GM12878 (cell line): ENCODE data around the gene CATSPER1.
"Not testable (repeated sequence)": the region's sequence is repeated elsewhere in the genome, so short reads cannot be mapped to it uniquely, and the experiment has no call there.

ENCODE experiments used
- CEBPB ChIP-seq, 2 experiments: fragments of 150-350 bp in 1 of 2; IDR thresholded peaks; 2 replicates each; pipeline ENCODE4 v1.6.1; 2012 to 2014; ENCODE audit warnings: low read depth in 2 of 2, low read length in 2 of 2, borderline replicate concordance in 1 of 2, inconsistent platforms in 1 of 2
- CREM ChIP-seq: IDR thresholded peaks from 2 replicates; pipeline ENCODE4 v1.6.1; 2014; ENCODE audit warnings: antibody characterized with exemption, low read depth
- FOS ChIP-seq: IDR thresholded peaks from 3 replicates; pipeline ENCODE4 v1.6.1; 2011; ENCODE audit warnings: borderline replicate concordance; ENCODE audit not compliant: insufficient read length; ENCODE audit errors: extremely low read depth
- POLR2AphosphoS2 ChIP-seq: IDR thresholded peaks from 2 replicates; pipeline ENCODE4 v1.6.1; 2011; ENCODE audit warnings: low read depth, mild to moderate bottlenecking, low read length, improper control_type of control experiment, moderate library complexity
- POLR2AphosphoS5 ChIP-seq: IDR thresholded peaks from 2 replicates; pipeline ENCODE4 v1.6.1; 2011; ENCODE audit warnings: mild to moderate bottlenecking, low read length, inconsistent platforms
- RUNX3 ChIP-seq: IDR thresholded peaks from 2 replicates; pipeline ENCODE4 v1.6.1; 2012; ENCODE audit warnings: low read length, inconsistent platforms
- SIN3A ChIP-seq: IDR thresholded peaks from 2 replicates; pipeline ENCODE4 v1.6.1; 2012; ENCODE audit warnings: low read depth, low read length, improper control_type of control experiment
- TBL1XR1 ChIP-seq: IDR thresholded peaks from 2 replicates; pipeline ENCODE4 v1.6.1; 2012; ENCODE audit warnings: low read depth, low read length, improper control_type of control experiment

DNA sequence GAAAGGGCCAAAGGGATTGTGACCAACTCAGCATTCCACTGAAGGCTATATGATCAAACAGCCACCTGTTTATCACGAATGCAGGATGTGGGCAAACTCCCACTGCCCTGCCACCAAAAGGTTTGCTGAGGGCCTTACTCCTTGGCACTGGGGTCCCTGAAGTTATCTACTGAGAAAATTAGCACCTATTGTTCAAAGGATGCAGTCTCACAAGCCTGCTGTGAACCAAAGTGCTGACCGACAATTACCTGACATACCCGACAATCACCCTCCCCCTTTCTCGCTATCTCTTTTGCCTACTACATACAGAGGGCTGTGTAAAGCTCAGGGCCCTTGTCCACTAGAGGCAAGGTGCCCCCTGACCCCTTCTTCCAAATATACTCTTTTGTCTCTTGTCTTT is 16.2 kb downstream of the CATSPER1 start:
- TF ChIP-seq POLR2AphosphoS2; POLR2AphosphoS5; FOS; RUNX3; TBL1XR1; CEBPB (IDR thresholded peaks at IDR 0.05; ENCODE audit: borderline replicate concordance in 1 of 2, low read depth in 2 of 2, low read length in 2 of 2); CREM; SIN3A: not testable (repeated sequence)
